WTC11 (cell line): ENCODE data around the gene ZNHIT3. TPM values are rescaled to one million over a fixed set of nuclear protein-coding genes. Genes with fewer than 3 reads are reported as not detected.
A peak's percentile ranks its signal among the peaks of the same experiment; 100 is the strongest.

Experiments
- ATAC-seq: fragments of 200-7000 bp; cut with Tn5 transposase; 2 replicates; pipeline ENCODE4 v1.10.0; 2021; ENCODE audit warnings: mild to moderate bottlenecking, moderate library complexity
- CTCF ChIA-PET: fragments of 300-600 bp; sonication (Branson Sonifier 250); formaldehyde crosslinking; loops from one replicate; lab custom pipeline; 2021; ENCODE audit warnings: antibody characterized with exemption; lab: Charles Lee
- POLR2A ChIA-PET: fragments of 350-600 bp; sonication (Branson Sonifier 250); formaldehyde crosslinking; loops from one replicate; lab custom pipeline; 2021; ENCODE audit warnings: antibody characterized with exemption; lab: Charles Lee
- DNase-seq: peaks from one replicate; pipeline ENCODE4 v3.0.0; 2021; ENCODE audit warnings: low spot score
- H3K27ac Mint-ChIP-seq: 2 replicates; pipeline ENCODE4 v1.8.0; 2021; ENCODE audit warnings: mixed read lengths
- H3K27me3 Mint-ChIP-seq: 2 replicates; pipeline ENCODE4 v1.8.0; 2021; ENCODE audit warnings: low read depth, mild to moderate bottlenecking, moderate library complexity, mixed read lengths
- H3K36me3 Mint-ChIP-seq: 2 replicates; pipeline ENCODE4 v1.8.0; 2021; ENCODE audit warnings: mixed read lengths
- H3K4me1 Mint-ChIP-seq: 2 replicates; pipeline ENCODE4 v1.8.0; 2022; ENCODE audit warnings: mixed read lengths
- H3K4me3 Mint-ChIP-seq: 2 replicates; pipeline ENCODE4 v1.8.0; 2021; ENCODE audit warnings: mild to moderate bottlenecking, moderate library complexity, mixed read lengths
- H3K9me3 Mint-ChIP-seq: 2 replicates; pipeline ENCODE4 v1.8.0; 2021; ENCODE audit warnings: mixed read lengths
- AR ChIP-seq: fragments of 250-450 bp; sonication (Bioruptor Pico); IDR thresholded peaks from 2 replicates; pipeline ENCODE4 v1.9.0; 2021; ENCODE audit warnings: mild to moderate bottlenecking
- ATF1 ChIP-seq: sonication (generic); formaldehyde crosslinking; IDR thresholded peaks from 2 replicates; pipeline ENCODE4 v1.8.1; 2023; ENCODE audit warnings: mild to moderate bottlenecking, moderate library complexity, missing genetic modification reagents
- CREM ChIP-seq: sonication (generic); formaldehyde crosslinking; IDR thresholded peaks from 2 replicates; pipeline ENCODE4 v1.8.1; 2022; ENCODE audit warnings: mild to moderate bottlenecking, missing genetic modification reagents, moderate library complexity
- E2F4 ChIP-seq: sonication (generic); formaldehyde crosslinking; IDR thresholded peaks from 2 replicates; pipeline ENCODE4 v1.8.1; 2022; ENCODE audit warnings: low read depth, mild to moderate bottlenecking, moderate library complexity, missing genetic modification reagents, borderline replicate concordance
- EMX1 ChIP-seq: fragments of 250-450 bp; sonication (Bioruptor Pico); IDR thresholded peaks from 2 replicates; pipeline ENCODE4 v1.8.0; 2021; ENCODE audit warnings: mild to moderate bottlenecking
- GRHL2 ChIP-seq: fragments of 250-450 bp; sonication (Bioruptor Pico); IDR thresholded peaks from 2 replicates; pipeline ENCODE4 v1.8.0; 2022; ENCODE audit warnings: mild to moderate bottlenecking, moderate library complexity; ENCODE audit not compliant: insufficient replicate concordance, severe bottlenecking
- IRF1 ChIP-seq: sonication (generic); formaldehyde crosslinking; IDR thresholded peaks from 2 replicates; pipeline ENCODE4 v1.8.0; 2023; ENCODE audit warnings: missing genetic modification reagents
- IRF2 ChIP-seq: sonication (generic); formaldehyde crosslinking; IDR thresholded peaks from 2 replicates; pipeline ENCODE4 v1.8.0; 2022; ENCODE audit warnings: low read depth, missing genetic modification reagents, borderline replicate concordance
- JAZF1 ChIP-seq: fragments of 250-450 bp; sonication (Bioruptor Pico); IDR thresholded peaks from 2 replicates; pipeline ENCODE4 v1.9.0; 2021; ENCODE audit warnings: moderate library complexity, mild to moderate bottlenecking, inconsistent platforms
- NFYB ChIP-seq: sonication (generic); formaldehyde crosslinking; conservative IDR thresholded peaks from 2 replicates; pipeline ENCODE4 v1.8.0; 2022; ENCODE audit warnings: low read depth, missing genetic modification reagents
- PRRX2 ChIP-seq: fragments of 250-450 bp; sonication (Bioruptor Pico); IDR thresholded peaks from 2 replicates; pipeline ENCODE4 v1.8.0; 2021; ENCODE audit warnings: mild to moderate bottlenecking
- SMAD4 ChIP-seq: sonication (generic); formaldehyde crosslinking; IDR thresholded peaks from 2 replicates; pipeline ENCODE4 v1.8.0; 2022; ENCODE audit warnings: mild to moderate bottlenecking, missing genetic modification reagents
- total RNA-seq: library from RNA; stranded (reverse); gene quantifications from 3 replicates; pipeline ENCODE4 v1.2.3, GENCODE V29; 2021
- TF ChIP-seq, protein P1 (sequence below): sonication (generic); formaldehyde crosslinking; IDR thresholded peaks from 2 replicates; pipeline ENCODE4 v1.8.0; 2022; ENCODE audit warnings: mild to moderate bottlenecking, missing genetic modification reagents
- TF ChIP-seq, protein P2 (sequence below): fragments of 250-450 bp; sonication (Bioruptor Pico); IDR thresholded peaks from 2 replicates; pipeline ENCODE4 v1.9.0; 2021; ENCODE audit warnings: mild to moderate bottlenecking, borderline replicate concordance
- TF ChIP-seq, protein P3 (sequence below): sonication (generic); formaldehyde crosslinking; IDR thresholded peaks from 2 replicates; pipeline ENCODE4 v1.8.0; 2022; ENCODE audit warnings: mild to moderate bottlenecking, missing genetic modification reagents
- TF ChIP-seq, protein P4 (sequence below): sonication (generic); formaldehyde crosslinking; IDR thresholded peaks from 2 replicates; pipeline ENCODE4 v1.8.1; 2022; ENCODE audit warnings: mild to moderate bottlenecking, moderate library complexity, missing genetic modification reagents
- TF ChIP-seq, protein P5 (sequence below): sonication (generic); formaldehyde crosslinking; IDR thresholded peaks from 2 replicates; pipeline ENCODE4 v1.8.0; 2022; ENCODE audit warnings: mild to moderate bottlenecking, missing genetic modification reagents

ZNHIT3 gene
- total RNA-seq, 1 experiment from 2014 or later = 47.0 TPM

- TF ChIP-seq, protein P1, sequence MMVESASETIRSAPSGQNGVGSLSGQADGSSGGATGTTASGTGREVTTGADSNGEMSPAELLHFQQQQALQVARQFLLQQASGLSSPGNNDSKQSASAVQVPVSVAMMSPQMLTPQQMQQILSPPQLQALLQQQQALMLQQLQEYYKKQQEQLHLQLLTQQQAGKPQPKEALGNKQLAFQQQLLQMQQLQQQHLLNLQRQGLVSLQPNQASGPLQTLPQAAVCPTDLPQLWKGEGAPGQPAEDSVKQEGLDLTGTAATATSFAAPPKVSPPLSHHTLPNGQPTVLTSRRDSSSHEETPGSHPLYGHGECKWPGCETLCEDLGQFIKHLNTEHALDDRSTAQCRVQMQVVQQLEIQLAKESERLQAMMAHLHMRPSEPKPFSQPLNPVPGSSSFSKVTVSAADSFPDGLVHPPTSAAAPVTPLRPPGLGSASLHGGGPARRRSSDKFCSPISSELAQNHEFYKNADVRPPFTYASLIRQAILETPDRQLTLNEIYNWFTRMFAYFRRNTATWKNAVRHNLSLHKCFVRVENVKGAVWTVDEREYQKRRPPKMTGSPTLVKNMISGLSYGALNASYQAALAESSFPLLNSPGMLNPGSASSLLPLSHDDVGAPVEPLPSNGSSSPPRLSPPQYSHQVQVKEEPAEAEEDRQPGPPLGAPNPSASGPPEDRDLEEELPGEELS (CRISPR knock-in tag) = no peak
- TF ChIP-seq, protein P2, sequence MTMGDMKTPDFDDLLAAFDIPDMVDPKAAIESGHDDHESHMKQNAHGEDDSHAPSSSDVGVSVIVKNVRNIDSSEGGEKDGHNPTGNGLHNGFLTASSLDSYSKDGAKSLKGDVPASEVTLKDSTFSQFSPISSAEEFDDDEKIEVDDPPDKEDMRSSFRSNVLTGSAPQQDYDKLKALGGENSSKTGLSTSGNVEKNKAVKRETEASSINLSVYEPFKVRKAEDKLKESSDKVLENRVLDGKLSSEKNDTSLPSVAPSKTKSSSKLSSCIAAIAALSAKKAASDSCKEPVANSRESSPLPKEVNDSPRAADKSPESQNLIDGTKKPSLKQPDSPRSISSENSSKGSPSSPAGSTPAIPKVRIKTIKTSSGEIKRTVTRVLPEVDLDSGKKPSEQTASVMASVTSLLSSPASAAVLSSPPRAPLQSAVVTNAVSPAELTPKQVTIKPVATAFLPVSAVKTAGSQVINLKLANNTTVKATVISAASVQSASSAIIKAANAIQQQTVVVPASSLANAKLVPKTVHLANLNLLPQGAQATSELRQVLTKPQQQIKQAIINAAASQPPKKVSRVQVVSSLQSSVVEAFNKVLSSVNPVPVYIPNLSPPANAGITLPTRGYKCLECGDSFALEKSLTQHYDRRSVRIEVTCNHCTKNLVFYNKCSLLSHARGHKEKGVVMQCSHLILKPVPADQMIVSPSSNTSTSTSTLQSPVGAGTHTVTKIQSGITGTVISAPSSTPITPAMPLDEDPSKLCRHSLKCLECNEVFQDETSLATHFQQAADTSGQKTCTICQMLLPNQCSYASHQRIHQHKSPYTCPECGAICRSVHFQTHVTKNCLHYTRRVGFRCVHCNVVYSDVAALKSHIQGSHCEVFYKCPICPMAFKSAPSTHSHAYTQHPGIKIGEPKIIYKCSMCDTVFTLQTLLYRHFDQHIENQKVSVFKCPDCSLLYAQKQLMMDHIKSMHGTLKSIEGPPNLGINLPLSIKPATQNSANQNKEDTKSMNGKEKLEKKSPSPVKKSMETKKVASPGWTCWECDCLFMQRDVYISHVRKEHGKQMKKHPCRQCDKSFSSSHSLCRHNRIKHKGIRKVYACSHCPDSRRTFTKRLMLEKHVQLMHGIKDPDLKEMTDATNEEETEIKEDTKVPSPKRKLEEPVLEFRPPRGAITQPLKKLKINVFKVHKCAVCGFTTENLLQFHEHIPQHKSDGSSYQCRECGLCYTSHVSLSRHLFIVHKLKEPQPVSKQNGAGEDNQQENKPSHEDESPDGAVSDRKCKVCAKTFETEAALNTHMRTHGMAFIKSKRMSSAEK (CRISPR knock-in tag) = no peak
- TF ChIP-seq GRHL2 (CRISPR knock-in tag) (no peak), IRF2 (CRISPR knock-in tag) (no peak), ATF1 (CRISPR knock-in tag) (no peak), PRRX2 (no peak), SMAD4 (CRISPR knock-in tag) (no peak), EMX1 (no peak), IRF1 (no peak)
- TF ChIP-seq, protein P3, sequence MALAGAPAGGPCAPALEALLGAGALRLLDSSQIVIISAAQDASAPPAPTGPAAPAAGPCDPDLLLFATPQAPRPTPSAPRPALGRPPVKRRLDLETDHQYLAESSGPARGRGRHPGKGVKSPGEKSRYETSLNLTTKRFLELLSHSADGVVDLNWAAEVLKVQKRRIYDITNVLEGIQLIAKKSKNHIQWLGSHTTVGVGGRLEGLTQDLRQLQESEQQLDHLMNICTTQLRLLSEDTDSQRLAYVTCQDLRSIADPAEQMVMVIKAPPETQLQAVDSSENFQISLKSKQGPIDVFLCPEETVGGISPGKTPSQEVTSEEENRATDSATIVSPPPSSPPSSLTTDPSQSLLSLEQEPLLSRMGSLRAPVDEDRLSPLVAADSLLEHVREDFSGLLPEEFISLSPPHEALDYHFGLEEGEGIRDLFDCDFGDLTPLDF = no peak
- TF ChIP-seq, protein P4, sequence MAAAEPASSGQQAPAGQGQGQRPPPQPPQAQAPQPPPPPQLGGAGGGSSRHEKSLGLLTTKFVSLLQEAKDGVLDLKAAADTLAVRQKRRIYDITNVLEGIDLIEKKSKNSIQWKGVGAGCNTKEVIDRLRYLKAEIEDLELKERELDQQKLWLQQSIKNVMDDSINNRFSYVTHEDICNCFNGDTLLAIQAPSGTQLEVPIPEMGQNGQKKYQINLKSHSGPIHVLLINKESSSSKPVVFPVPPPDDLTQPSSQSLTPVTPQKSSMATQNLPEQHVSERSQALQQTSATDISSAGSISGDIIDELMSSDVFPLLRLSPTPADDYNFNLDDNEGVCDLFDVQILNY (CRISPR knock-in tag) = no peak
- TF ChIP-seq, protein P5, sequence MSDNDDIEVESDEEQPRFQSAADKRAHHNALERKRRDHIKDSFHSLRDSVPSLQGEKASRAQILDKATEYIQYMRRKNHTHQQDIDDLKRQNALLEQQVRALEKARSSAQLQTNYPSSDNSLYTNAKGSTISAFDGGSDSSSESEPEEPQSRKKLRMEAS (CRISPR knock-in tag) = no peak
Observed at GRCh38 chr17:36529121-36529520, 42.6 kb downstream of the ZNHIT3 start (continued).

DNA sequence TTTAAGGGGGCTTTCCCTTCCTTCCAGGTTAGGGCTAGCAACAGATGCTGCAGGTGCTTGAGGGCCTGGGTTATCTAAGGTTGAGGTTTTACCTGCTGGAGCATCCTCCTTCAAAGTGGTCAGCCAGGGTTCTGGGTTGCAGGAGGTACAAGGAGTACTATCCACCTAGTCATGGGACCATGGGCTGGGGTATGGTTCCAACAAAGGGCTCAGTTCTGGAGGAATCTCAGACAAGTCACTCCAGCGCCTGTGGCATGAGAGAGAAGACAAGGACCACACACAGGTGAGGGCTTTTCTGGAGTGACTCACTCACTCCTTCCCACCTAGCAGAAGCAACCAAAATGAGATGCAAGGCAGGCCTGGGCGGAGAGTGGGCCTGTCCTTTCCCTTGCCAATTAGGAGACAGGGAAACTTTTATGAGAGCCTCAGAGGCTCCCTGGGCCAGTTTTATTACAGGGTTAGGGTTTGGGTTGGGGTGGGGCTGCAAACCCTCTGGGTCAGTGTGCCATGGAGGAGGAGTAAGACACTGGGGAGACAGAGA lies 46.0 kb downstream of the ZNHIT3 start:
- DNase-seq (no peak), ATAC-seq (no peak)
- POLR2A ChIA-PET = no interaction called here
- CTCF ChIA-PET = no interaction called here
- Mint-ChIP-seq H3K36me3 (peaks cover 48% of the 10 kb centered on the region), H3K4me3 (peak overlapping the region; percentile 48), H3K27me3 (no peaks in the 10 kb centered on the region), H3K4me1 (peaks cover 13% of the 10 kb centered on the region), H3K9me3 (no peaks in the 10 kb centered on the region), H3K27ac (no peak overlapping the region)
- no peak for TF ChIP-seq AR
- no peak for TF ChIP-seq IRF1
- TF ChIP-seq, protein P3 = no peak
- no peak for TF ChIP-seq E2F4 (CRISPR knock-in tag)
- TF ChIP-seq IRF2 (CRISPR knock-in tag) = no peak
- no peak for TF ChIP-seq SMAD4 (CRISPR knock-in tag)
- no peak for TF ChIP-seq CREM (CRISPR knock-in tag)
- TF ChIP-seq JAZF1 (CRISPR knock-in tag) = no peak
- no peak for TF ChIP-seq NFYB (CRISPR knock-in tag)
